Fibroblast of lung (primary cell): ENCODE results near the gene COMT. TPM values are rescaled to one million over a fixed set of nuclear protein-coding genes. Genes with fewer than 3 reads are reported as not detected.

Source experiments
- DNase-seq, 2 donors: peaks; one replicate each; pipeline versions ENCODE4 v3.0.0 to v3.0.0-alpha.2; 2010; ENCODE audit warnings: low read depth in 2 of 2
- H2AFZ ChIP-seq: 2 replicates; pipeline ENCODE4 v1.5.1; 2012; ENCODE audit warnings: low read length, control low read depth, inconsistent platforms
- H3K27ac ChIP-seq: 2 replicates; pipeline ENCODE4 v1.5.1; 2011; ENCODE audit warnings: low read length, control low read depth; ENCODE audit not compliant: insufficient read depth
- H3K27me3 ChIP-seq: 2 replicates; pipeline ENCODE4 v1.5.1; 2011; ENCODE audit warnings: mild to moderate bottlenecking, low read length; ENCODE audit not compliant: control insufficient read depth, insufficient read depth
- H3K36me3 ChIP-seq: 2 replicates; pipeline ENCODE4 v1.5.1; 2011; ENCODE audit warnings: low read length; ENCODE audit not compliant: control insufficient read depth, insufficient read depth
- H3K4me1 ChIP-seq: 2 replicates; pipeline ENCODE4 v1.5.1; 2011; ENCODE audit warnings: low read length; ENCODE audit not compliant: control insufficient read depth, insufficient read depth; ENCODE audit errors: extremely low read depth
- H3K4me2 ChIP-seq: 2 replicates; pipeline ENCODE4 v1.5.1; 2011; ENCODE audit warnings: low read length, control low read depth; ENCODE audit not compliant: insufficient read depth; ENCODE audit errors: extremely low read depth
- H3K4me3 ChIP-seq, 4 experiments: fragments of 200-600 bp in 1 of 4; sonication (generic) in 1 of 4; replicated peaks in 1 of 4; 2 replicates each; pipeline ENCODE4 v1.5.1; 2011 to 2016; ENCODE audit warnings: low read length in 4 of 4, low read depth in 3 of 4, mild to moderate bottlenecking in 3 of 4, control low read depth in 2 of 4, inconsistent platforms in 1 of 4, mixed read lengths in 1 of 4; ENCODE audit not compliant: insufficient read depth in 1 of 4; ENCODE audit errors: control extremely low read depth in 1 of 4
- H3K79me2 ChIP-seq: 2 replicates; pipeline ENCODE4 v1.5.1; 2012; ENCODE audit warnings: mild to moderate bottlenecking, low read length, inconsistent platforms; ENCODE audit not compliant: control insufficient read depth, insufficient read depth
- H3K9ac ChIP-seq: 2 replicates; pipeline ENCODE4 v1.5.1; 2011; ENCODE audit warnings: mild to moderate bottlenecking, low read length, control low read depth; ENCODE audit not compliant: insufficient read depth
- H3K9me3 ChIP-seq: 2 replicates; pipeline ENCODE4 v1.5.1; 2012; ENCODE audit warnings: low read depth, low read length; ENCODE audit not compliant: control insufficient read depth, insufficient read depth
- H4K20me1 ChIP-seq: 2 replicates; pipeline ENCODE4 v1.5.1; 2011; ENCODE audit warnings: low read length; ENCODE audit not compliant: control insufficient read depth, insufficient read depth; ENCODE audit errors: extremely low read depth
- CTCF ChIP-seq, 2 donors: IDR thresholded peaks in 1 of 2; conservative IDR thresholded peaks in 1 of 2; 1 replicate in 1 of 2; 2 replicates in 1 of 2; pipeline ENCODE4 v1.5.1; 2011 to 2012; ENCODE audit warnings: low read length in 2 of 2, control low read depth in 1 of 2, inconsistent platforms in 1 of 2, low read depth in 1 of 2, mild to moderate bottlenecking in 1 of 2
- EZH2 ChIP-seq: IDR thresholded peaks from 2 replicates; pipeline ENCODE4 v1.5.1; 2012; ENCODE audit warnings: low read length, control low read depth, mild to moderate bottlenecking; ENCODE audit errors: missing control alignments
- polyA plus RNA-seq, 2 donors: library from polyadenylated mRNA; depleted of rRNA in 1 of 2; stranded (reverse) in 1 of 2; unstranded in 1 of 2; fragments of >200 nt; gene quantifications; 2 replicates each; pipeline ENCODE4 v1.2.1, GENCODE V29; 2011 to 2012; ENCODE audit warnings: missing spikeins in 1 of 2
- total RNA-seq: library from RNA; depleted of rRNA; stranded (reverse); fragments of >200 nt; gene quantifications from 2 replicates; pipeline ENCODE4 v1.2.1, GENCODE V29; 2014

COMT gene
- total and polyA plus RNA-seq, 2 donors (not counting 1 experiment from before 2014, with no cell fraction given), result 208 to 305 TPM

GRCh38 chr22:19961868-19962245 is 20.3 kb downstream of the COMT start:
- no peak for DNase-seq
- Histone ChIP-seq H3K4me2 (no peak overlapping the region), H3K9me3 (no peaks in the 10 kb centered on the region), H2AFZ (no peak overlapping the region), H3K36me3 (peaks cover 17% of the 10 kb centered on the region), H4K20me1 (no peaks in the 10 kb centered on the region), H3K4me3 (no peak overlapping the region), H3K9ac (no peak overlapping the region), H3K27ac (no peak overlapping the region), H3K79me2 (no peaks in the 10 kb centered on the region), H3K4me1 (peaks cover 2% of the 10 kb centered on the region), H3K27me3 (no peaks in the 10 kb centered on the region)
- TF ChIP-seq EZH2 (no peak), CTCF (conservative IDR thresholded peaks at IDR 0.05 in 1 of 2, IDR thresholded peaks at IDR 0.05 in 1 of 2; ENCODE audit: low read depth in 1 of 2, low read length in 2 of 2) (no peak)

GRCh38 chr22:19962246-19962908 is 20.8 kb downstream of the COMT start:
- peaks cover 2% of the 10 kb centered on the region for H3K4me1 ChIP-seq
- no peak overlapping the region for H3K9ac ChIP-seq
- H4K20me1 ChIP-seq, result no peaks in the 10 kb centered on the region
- peak; percentile 71 to 76 for DNase-seq
- H3K27ac ChIP-seq, result no peak overlapping the region
- peaks cover 17% of the 10 kb centered on the region for H3K36me3 ChIP-seq
- H2AFZ ChIP-seq, result no peak overlapping the region
- H3K79me2 ChIP-seq, result no peaks in the 10 kb centered on the region
- TF ChIP-seq EZH2 (no peak), CTCF (conservative IDR thresholded peaks at IDR 0.05 in 1 of 2, IDR thresholded peaks at IDR 0.05 in 1 of 2; ENCODE audit: low read depth in 1 of 2, low read length in 2 of 2) (peak; percentile 57 to 69)
- no peaks in the 10 kb centered on the region for H3K9me3 ChIP-seq
- no peak overlapping the region for H3K4me3 ChIP-seq
- H3K27me3 ChIP-seq, result no peaks in the 10 kb centered on the region
- no peak overlapping the region for H3K4me2 ChIP-seq

- TF ChIP-seq EZH2 (no peak), CTCF (conservative IDR thresholded peaks at IDR 0.05 in 1 of 2, IDR thresholded peaks at IDR 0.05 in 1 of 2; ENCODE audit: low read depth in 1 of 2, low read length in 2 of 2) (no peak)
- Histone ChIP-seq H3K36me3 (peaks cover 15% of the 10 kb centered on the region), H3K27me3 (no peaks in the 10 kb centered on the region), H3K9me3 (no peaks in the 10 kb centered on the region), H3K9ac (no peak overlapping the region), H3K4me1 (peaks cover 2% of the 10 kb centered on the region), H4K20me1 (no peaks in the 10 kb centered on the region), H3K27ac (no peak overlapping the region), H3K4me2 (no peak overlapping the region), H3K79me2 (no peaks in the 10 kb centered on the region), H2AFZ (no peak overlapping the region), H3K4me3 (no peak overlapping the region)
- DNase-seq, result peak in 1 of 2 donors; percentile 53
Observed at GRCh38 chr22:19962909-19963806, 21.6 kb downstream of the COMT start.
